ENCODE data around the gene PTGER2. TPM values are rescaled to one million over a fixed set of nuclear protein-coding genes. Genes with fewer than 3 reads are reported as not detected.

PTGER2 gene
- total RNA-seq = 0.09 and 0.12 TPM in 2 replicates

DNA sequence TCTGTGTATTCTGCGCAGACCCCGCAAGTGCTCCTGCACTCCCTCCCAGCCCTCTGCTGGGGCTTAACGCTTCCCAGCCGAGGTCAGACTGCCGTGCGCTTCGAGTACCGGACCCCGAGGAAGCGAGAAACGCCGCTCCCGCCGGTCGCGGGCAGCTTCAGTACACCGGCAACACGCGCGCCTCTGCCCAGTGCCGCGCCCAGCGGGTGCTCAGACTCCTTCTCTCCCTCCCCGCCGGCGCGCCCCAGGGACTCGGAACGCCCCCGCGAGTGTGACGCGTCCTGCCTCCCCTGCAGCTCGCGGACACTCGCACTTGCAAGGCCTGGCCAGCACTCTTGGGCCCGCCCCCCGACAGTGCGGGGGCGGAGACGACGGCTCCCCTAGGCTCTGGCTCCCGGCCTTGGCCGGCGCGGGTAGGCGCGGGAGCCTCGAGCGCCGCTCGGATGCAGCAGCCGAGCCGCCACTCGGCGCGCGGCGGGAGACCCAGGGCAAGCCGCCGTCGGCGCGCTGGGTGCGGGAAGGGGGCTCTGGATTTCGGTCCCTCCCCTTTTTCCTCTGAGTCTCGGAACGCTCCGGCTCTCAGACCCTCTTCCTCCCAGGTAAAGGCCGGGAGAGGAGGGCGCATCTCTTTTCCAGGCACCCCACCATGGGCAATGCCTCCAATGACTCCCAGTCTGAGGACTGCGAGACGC is at the start of gene PTGER2:
PTGER2 (plus strand) TSS at position 410 of the 692 bp plus-strand sequence; CDS start at position 647, 237 bp downstream.
- DNase-seq = peak; percentile 44
- H3K4me1 Mint-ChIP-seq = peaks cover 50% of the 10 kb centered on the region
- no peaks in the 10 kb centered on the region for H3K36me3 Mint-ChIP-seq (ENCODE audit: low read depth)
- peak within 1 kb of the TSS; percentile 4 for H3K27ac Mint-ChIP-seq
- no peak for TF ChIP-seq CTCF (IDR thresholded peaks at IDR 0.05)
- intact Hi-C loops (cut with micrococcal nuclease) = loop anchor here (5.0 kb wide), 2 partner anchors 238 to 478 kb away; partner anchors contain the start of genes GNPNAT1, GPR137C and TXNDC16
- CTCF ChIA-PET = no interaction called here
- peaks cover 50% of the 10 kb centered on the region for H3K27me3 Mint-ChIP-seq
- H3K4me3 Mint-ChIP-seq = peak within 1 kb of the TSS; percentile 88
- peak; percentile 55 for ATAC-seq (ENCODE audit: low read depth)
- POLR2A ChIA-PET = interaction anchor here (0.7 kb wide), 1 partner anchor 7 kb away, joined by 3 read pairs; no protein-coding TSS in a partner anchor
- H3K9me3 Mint-ChIP-seq = peaks cover 3% of the 10 kb centered on the region

DNA sequence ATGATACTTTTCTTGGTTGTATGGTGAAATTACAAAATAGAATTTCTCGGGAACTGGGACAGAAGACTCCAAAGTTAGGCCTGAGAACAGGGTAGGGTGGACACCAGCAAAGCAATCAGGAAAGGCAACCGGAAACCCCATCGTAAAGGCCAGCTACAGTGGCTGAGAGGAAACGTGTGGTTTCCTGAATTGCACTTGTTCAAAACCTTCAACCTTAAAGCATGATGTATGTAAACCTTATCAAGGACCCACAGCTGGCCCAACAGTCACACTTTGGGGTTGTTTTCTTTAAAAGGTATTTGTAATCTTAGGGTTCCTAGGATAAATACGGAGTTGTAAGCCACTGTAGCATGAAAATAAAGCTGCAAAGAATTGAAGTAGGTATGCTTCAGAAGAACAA is 48.9 kb upstream of the PTGER2 start:
- DNase-seq = no peak
- H3K4me1 Mint-ChIP-seq = peaks cover 43% of the 10 kb centered on the region
- CTCF ChIA-PET = no interaction called here

GRCh38 chr14:52266179-52266578 is 47.9 kb upstream of the PTGER2 start:
- TF ChIP-seq CTCF (IDR thresholded peaks at IDR 0.05) = no peak
- H3K9me3 Mint-ChIP-seq = no peaks in the 10 kb centered on the region
- H3K36me3 Mint-ChIP-seq (ENCODE audit: low read depth) = no peaks in the 10 kb centered on the region
- H3K27ac Mint-ChIP-seq = no peak overlapping the region
- intact Hi-C loops (cut with micrococcal nuclease) = no loop called here
- H3K4me3 Mint-ChIP-seq = no peak overlapping the region
- peaks cover 43% of the 10 kb centered on the region for H3K4me1 Mint-ChIP-seq
- peaks cover 45% of the 10 kb centered on the region for H3K27me3 Mint-ChIP-seq
- CTCF ChIA-PET = no interaction called here
- ATAC-seq (ENCODE audit: low read depth) (no peak), DNase-seq (no peak)
- POLR2A ChIA-PET = no interaction called here

More for the DNA sequence above, 48.9 kb upstream of the PTGER2 start:
- no peak for TF ChIP-seq CTCF (IDR thresholded peaks at IDR 0.05)
- Mint-ChIP-seq H3K9me3 (no peaks in the 10 kb centered on the region), H3K4me3 (no peak overlapping the region), H3K36me3 (ENCODE audit: low read depth) (no peaks in the 10 kb centered on the region), H3K27ac (no peak overlapping the region), H3K27me3 (peaks cover 47% of the 10 kb centered on the region)
- POLR2A ChIA-PET = no interaction called here
- ATAC-seq (ENCODE audit: low read depth) = no peak
- intact Hi-C loops (cut with micrococcal nuclease) = no loop called here

DNA sequence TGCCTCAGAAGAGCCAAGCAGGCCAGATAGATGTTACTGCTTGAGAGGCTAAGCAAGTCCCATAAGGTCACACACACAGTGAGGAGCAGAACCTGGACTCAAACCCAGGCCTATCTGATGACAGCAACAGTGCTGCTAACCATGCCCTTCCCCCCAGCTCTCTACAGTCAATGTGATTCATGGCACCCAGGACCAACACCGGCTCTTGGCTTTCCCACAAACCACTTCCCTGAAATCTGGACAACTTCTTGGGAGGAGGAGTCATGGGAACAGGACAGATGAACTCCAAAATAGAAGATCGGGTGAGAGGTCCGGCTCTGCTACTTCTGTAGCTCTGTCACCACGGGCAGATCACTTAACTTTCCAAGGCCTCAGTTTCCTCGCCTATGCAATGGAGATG is 47.3 kb upstream of the PTGER2 start:
- no peak for TF ChIP-seq CTCF (IDR thresholded peaks at IDR 0.05)
- peaks cover 43% of the 10 kb centered on the region for H3K4me1 Mint-ChIP-seq
- H3K36me3 Mint-ChIP-seq (ENCODE audit: low read depth) = no peaks in the 10 kb centered on the region
- intact Hi-C loops (cut with micrococcal nuclease) = no loop called here
- DNase-seq (no peak), ATAC-seq (ENCODE audit: low read depth) (no peak)
- H3K9me3 Mint-ChIP-seq = no peaks in the 10 kb centered on the region
- H3K27ac Mint-ChIP-seq = no peak overlapping the region
- CTCF ChIA-PET = no interaction called here
- H3K27me3 Mint-ChIP-seq = peaks cover 49% of the 10 kb centered on the region
- peak overlapping the region; percentile 6 for H3K4me3 Mint-ChIP-seq
- POLR2A ChIA-PET = no interaction called here

DNA sequence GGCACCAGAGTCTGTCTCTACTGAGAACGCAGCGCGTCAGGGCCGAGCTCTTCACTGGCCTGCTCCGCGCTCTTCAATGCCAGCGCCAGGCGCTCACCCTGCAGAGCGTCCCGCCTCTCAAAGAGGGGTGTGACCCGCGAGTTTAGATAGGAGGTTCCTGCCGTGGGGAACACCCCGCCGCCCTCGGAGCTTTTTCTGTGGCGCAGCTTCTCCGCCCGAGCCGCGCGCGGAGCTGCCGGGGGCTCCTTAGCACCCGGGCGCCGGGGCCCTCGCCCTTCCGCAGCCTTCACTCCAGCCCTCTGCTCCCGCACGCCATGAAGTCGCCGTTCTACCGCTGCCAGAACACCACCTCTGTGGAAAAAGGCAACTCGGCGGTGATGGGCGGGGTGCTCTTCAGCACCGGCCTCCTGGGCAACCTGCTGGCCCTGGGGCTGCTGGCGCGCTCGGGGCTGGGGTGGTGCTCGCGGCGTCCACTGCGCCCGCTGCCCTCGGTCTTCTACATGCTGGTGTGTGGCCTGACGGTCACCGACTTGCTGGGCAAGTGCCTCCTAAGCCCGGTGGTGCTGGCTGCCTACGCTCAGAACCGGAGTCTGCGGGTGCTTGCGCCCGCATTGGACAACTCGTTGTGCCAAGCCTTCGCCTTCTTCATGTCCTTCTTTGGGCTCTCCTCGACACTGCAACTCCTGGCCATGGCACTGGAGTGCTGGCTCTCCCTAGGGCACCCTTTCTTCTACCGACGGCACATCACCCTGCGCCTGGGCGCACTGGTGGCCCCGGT is 46.4 kb upstream of the PTGER2 start, which contains the start of gene PTGDR:
PTGDR (plus strand) TSS at position 198 of the 778 bp plus-strand sequence; CDS start at position 315, 117 bp downstream.
- Mint-ChIP-seq H3K36me3 (ENCODE audit: low read depth) (no peaks in the 10 kb centered on the region), H3K27me3 (peaks cover 52% of the 10 kb centered on the region), H3K4me3 (peak within 1 kb of the TSS; percentile 70), H3K4me1 (peaks cover 40% of the 10 kb centered on the region), H3K27ac (no peak within 1 kb of the TSS), H3K9me3 (no peaks in the 10 kb centered on the region)
- intact Hi-C loops (cut with micrococcal nuclease) = no loop called here
- CTCF ChIA-PET = no interaction called here
- POLR2A ChIA-PET = no interaction called here
- DNase-seq (no peak), ATAC-seq (ENCODE audit: low read depth) (no peak)
- no peak for TF ChIP-seq CTCF (IDR thresholded peaks at IDR 0.05)

Data from activated B cell treated with CpG ODN at 0.5 μM for 24 hours (primary cell).